ENCODE data around the gene SMARCA1. TPM values are rescaled to one million over a fixed set of nuclear protein-coding genes. Genes with fewer than 3 reads are reported as not detected.
"Not testable (repeated sequence)": the region's sequence is repeated elsewhere in the genome, so short reads cannot be mapped to it uniquely, and the experiment has no call there.

The SMARCA1 gene
- total and polyA plus RNA-seq, 8 donors, result 7.9 to 89.8 (median 29.4) TPM

DNA sequence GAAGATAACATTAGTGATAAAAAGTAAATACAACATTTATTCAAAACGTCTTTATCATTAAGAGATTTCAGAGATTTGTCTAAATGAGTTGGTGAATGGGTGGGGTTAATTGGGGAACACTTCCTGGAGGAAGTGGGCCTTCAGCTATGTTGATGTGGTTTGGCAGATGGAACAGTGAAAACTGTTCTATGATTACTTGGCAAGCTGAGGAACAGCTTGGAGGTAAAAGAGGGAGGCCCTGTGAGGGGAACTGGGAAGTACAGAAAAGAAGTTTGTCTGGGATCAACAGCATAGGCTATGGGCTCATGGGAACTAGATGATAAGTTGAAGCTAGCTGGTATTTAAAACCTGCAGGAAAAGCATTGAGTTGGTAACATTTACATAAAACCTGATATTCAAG, 42.8 kb upstream of the SMARCA1 start:
- Histone ChIP-seq H3K36me3 (peaks cover 5 to 52% (median 47%) of the 10 kb centered on the region in 4 donors), H3K27me3 (no peaks in the 10 kb centered on the region), H3K4me3 (no peak overlapping the region), H3K9me3 (no peaks in the 10 kb centered on the region), H3K4me1 (peaks cover 0 to 11% (median 5%) of the 10 kb centered on the region in 4 donors), H3K27ac (no peak overlapping the region)
- 0 to 12% (median 4%) methylated on average over 1 of the region's 1 CpG for WGBS, 5 donors
- DNase-seq, result peak in 1 of 2 donors; percentile 31
- intact Hi-C loops (cut with DNase I; ENCODE audit: low total_unique reads), result no loop called here
- TF ChIP-seq POLR2AphosphoS5 (IDR thresholded peaks at IDR 0.05) (no peak), EP300 (IDR thresholded peaks at IDR 0.05) (no peak), POLR2A (IDR thresholded peaks at IDR 0.05) (no peak)
- TF ChIP-seq, protein P1, sequence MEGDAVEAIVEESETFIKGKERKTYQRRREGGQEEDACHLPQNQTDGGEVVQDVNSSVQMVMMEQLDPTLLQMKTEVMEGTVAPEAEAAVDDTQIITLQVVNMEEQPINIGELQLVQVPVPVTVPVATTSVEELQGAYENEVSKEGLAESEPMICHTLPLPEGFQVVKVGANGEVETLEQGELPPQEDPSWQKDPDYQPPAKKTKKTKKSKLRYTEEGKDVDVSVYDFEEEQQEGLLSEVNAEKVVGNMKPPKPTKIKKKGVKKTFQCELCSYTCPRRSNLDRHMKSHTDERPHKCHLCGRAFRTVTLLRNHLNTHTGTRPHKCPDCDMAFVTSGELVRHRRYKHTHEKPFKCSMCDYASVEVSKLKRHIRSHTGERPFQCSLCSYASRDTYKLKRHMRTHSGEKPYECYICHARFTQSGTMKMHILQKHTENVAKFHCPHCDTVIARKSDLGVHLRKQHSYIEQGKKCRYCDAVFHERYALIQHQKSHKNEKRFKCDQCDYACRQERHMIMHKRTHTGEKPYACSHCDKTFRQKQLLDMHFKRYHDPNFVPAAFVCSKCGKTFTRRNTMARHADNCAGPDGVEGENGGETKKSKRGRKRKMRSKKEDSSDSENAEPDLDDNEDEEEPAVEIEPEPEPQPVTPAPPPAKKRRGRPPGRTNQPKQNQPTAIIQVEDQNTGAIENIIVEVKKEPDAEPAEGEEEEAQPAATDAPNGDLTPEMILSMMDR (IDR thresholded peaks at IDR 0.05), result no peak

DNA sequence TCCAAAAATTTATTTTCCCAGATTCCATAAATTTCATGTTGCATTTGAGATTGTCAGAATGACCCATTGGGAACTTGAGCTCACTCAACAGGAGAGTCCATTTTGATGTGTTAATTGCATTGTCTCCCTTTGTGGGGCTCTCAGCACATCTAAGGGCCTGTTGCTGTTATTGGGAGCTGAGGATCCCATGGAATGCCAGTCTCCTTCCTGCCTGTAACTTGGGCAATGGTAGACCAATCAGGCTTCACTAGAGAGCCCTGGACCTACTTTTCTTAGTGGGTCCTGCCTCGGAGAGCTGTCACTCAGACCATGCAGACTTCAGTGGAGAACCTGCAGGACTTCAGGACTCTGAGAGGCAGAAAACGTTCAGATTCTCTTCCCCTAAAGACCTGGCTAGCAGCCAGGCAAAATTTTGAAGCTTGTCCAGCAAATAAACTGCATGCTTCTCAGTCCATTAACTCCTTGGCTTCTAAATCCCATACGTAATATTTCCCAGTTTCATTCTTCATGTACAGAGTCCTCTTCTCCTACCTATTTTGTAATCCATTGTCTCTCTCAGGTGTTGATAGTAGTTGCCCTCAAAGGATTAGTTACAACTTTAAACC, 41.9 kb upstream of the SMARCA1 start:
- WGBS, 5 donors, result 10 to 31% (median 19%) methylated on average over 3 of the region's 3 CpGs
- H3K27me3 ChIP-seq, result no peaks in the 10 kb centered on the region
- H3K36me3 ChIP-seq, result peaks cover 5 to 54% (median 50%) of the 10 kb centered on the region in 4 donors
- peak; percentile 50 to 53 for DNase-seq
- no peak overlapping the region for H3K27ac ChIP-seq
- no peak for TF ChIP-seq EP300 (IDR thresholded peaks at IDR 0.05)
- TF ChIP-seq POLR2A (IDR thresholded peaks at IDR 0.05), result no peak
- H3K9me3 ChIP-seq, result no peaks in the 10 kb centered on the region
- intact Hi-C loops (cut with DNase I; ENCODE audit: low total_unique reads), result no loop called here
- no peak overlapping the region for H3K4me3 ChIP-seq
- peaks cover 0 to 11% (median 5%) of the 10 kb centered on the region in 4 donors for H3K4me1 ChIP-seq

DNA sequence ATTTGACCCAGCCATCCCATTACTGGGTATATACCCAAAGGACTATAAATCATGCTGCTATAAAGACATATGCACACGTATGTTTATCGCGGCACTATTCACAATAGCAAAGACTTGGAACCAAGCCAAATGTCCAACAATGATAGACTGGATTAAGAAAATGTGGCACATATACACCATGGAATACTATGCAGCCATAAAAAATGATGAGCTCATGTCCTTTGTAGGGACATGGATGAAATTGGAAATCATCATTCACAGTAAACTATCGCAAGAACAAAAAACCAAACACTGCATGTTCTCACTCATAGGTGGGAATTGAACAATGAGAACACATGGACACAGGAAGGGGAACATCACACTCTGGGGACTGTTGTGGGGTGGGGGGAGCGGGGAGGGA, 41.1 kb upstream of the SMARCA1 start:
- H3K27ac ChIP-seq; H3K27me3 ChIP-seq; intact Hi-C loops (cut with DNase I; ENCODE audit: low total_unique reads); DNase-seq; H3K4me3 ChIP-seq; H3K9me3 ChIP-seq: not testable (repeated sequence)
- H3K4me1 ChIP-seq, result peaks cover 0 to 11% (median 5%) of the 10 kb centered on the region in 4 donors
- peaks cover 5 to 54% (median 50%) of the 10 kb centered on the region in 4 donors for H3K36me3 ChIP-seq
- 62 to 100% (median 98%) methylated on average over 1 to 4 of the region's 5 CpGs for WGBS, 5 donors

- peaks cover 0 to 11% (median 5%) of the 10 kb centered on the region in 4 donors for H3K4me1 ChIP-seq
- intact Hi-C loops (cut with DNase I; ENCODE audit: low total_unique reads), result no loop called here
- no peaks in the 10 kb centered on the region for H3K9me3 ChIP-seq
- TF ChIP-seq POLR2AphosphoS5 (IDR thresholded peaks at IDR 0.05), result no peak
- TF ChIP-seq POLR2A (IDR thresholded peaks at IDR 0.05), result no peak
- TF ChIP-seq, protein P1 (IDR thresholded peaks at IDR 0.05), result no peak
- no peak for TF ChIP-seq EP300 (IDR thresholded peaks at IDR 0.05)
- WGBS, 5 donors, result 51 to 96% (median 89%) methylated on average over 3 of the region's 3 CpGs
- no peak overlapping the region for H3K4me3 ChIP-seq
- no peak for DNase-seq
- H3K27ac ChIP-seq, result no peak overlapping the region
- peaks cover 11 to 61% (median 58%) of the 10 kb centered on the region in 4 donors for H3K36me3 ChIP-seq
- H3K27me3 ChIP-seq, result no peaks in the 10 kb centered on the region
Observed at GRCh38 chrX:129561453-129561852, 38.2 kb upstream of the SMARCA1 start.

- Histone ChIP-seq H3K27ac (no peak overlapping the region), H3K4me3 (no peak overlapping the region), H3K36me3 (peaks cover 11 to 64% (median 61%) of the 10 kb centered on the region in 4 donors), H3K4me1 (no peaks in the 10 kb centered on the region), H3K27me3 (no peaks in the 10 kb centered on the region), H3K9me3 (no peaks in the 10 kb centered on the region)
- TF ChIP-seq, protein P1 (IDR thresholded peaks at IDR 0.05), result no peak
- TF ChIP-seq POLR2A (IDR thresholded peaks at IDR 0.05), result no peak
- TF ChIP-seq EP300 (IDR thresholded peaks at IDR 0.05), result no peak
- no peak for TF ChIP-seq POLR2AphosphoS5 (IDR thresholded peaks at IDR 0.05)
- intact Hi-C loops (cut with DNase I; ENCODE audit: low total_unique reads), result no loop called here
- whole genome bisulfite sequencing, 5 donors, result 91 to 94% (median 92%) methylated on average over 1 of the region's 1 CpG
- DNase-seq, result no peak
Observed at GRCh38 chrX:129559783-129560182, 36.5 kb upstream of the SMARCA1 start.

Measured in stomach (tissue), 9 donors.